Caki2 (cell line): ENCODE measurements around the gene ZNF764. TPM values are rescaled to one million over a fixed set of nuclear protein-coding genes. Genes with fewer than 3 reads are reported as not detected.

Source experiments
- DNase-seq: peaks from one replicate; pipeline ENCODE4 v3.0.0-alpha.2; 2015; ENCODE audit warnings: low read depth
- in situ Hi-C: cut with HindIII; loops from 2 replicates; pipeline ENCODE4 v1.10.0; 2016; ENCODE audit warnings: low sequenced_read_pairs, low pct_unique_long_range_greater_than_20kb, mixed read lengths
- total RNA-seq: library from RNA; depleted of rRNA; stranded (reverse); fragments of >200 nt; shearing (Covaris generic); gene quantifications from 2 replicates; pipeline ENCODE4 v1.2.3, GENCODE V29; 2014; ENCODE audit warnings: low replicate concordance

Gene ZNF764
- total RNA-seq, 1 experiment from 2014 or later, result 9.0 TPM

- peak; percentile 99 for DNase-seq
- in situ Hi-C loops, result no loop called here
Measured at GRCh38 chr16:30571445-30572322, 13.5 kb upstream of the ZNF764 start, which contains the start of gene ZNF688. Gene ZNF688, minus strand, starts transcription at chr16:30571714. Its CDS starts 85 bp downstream, at chr16:30571629.

DNA sequence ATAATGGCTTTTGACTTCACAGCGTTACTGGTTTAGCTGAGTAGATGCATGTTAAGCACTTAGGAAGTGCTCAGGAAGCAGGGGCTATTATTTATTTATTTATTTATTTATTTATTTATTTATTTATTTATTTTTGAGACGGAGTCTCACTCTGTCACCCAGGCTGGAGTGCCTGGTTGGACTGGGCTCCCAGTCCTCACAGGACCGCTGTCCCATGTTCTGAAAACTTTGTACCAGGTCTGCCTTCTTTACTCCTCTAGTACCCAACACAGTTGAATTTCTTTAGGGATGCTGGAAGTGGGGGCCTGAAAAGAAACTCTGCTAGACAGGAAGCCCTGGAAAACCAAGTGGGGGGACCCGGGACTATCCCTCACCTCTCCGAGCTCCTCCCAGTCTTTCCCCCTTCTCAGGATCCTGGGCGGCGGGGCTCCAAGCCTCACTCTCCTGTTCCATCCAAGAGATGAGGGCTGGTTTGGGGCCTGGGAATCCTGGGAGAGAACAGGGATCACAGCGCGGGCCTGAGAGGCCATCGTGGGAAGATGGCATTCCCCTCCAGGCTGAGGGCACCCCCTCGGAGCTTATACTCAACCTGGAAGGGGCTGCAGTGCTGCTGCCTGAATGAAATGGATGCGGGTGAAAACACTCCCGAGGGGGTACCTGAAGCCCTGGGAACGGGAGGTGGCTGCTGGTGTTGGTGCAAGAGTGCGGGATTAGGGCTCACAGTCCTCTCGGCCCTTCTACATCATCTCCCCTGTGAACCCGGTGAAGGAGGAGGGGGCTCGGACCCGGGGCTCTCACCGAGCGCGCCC lies 12.7 kb upstream of the ZNF764 start:
- no peak for DNase-seq
- in situ Hi-C loops, result no loop called here

DNA sequence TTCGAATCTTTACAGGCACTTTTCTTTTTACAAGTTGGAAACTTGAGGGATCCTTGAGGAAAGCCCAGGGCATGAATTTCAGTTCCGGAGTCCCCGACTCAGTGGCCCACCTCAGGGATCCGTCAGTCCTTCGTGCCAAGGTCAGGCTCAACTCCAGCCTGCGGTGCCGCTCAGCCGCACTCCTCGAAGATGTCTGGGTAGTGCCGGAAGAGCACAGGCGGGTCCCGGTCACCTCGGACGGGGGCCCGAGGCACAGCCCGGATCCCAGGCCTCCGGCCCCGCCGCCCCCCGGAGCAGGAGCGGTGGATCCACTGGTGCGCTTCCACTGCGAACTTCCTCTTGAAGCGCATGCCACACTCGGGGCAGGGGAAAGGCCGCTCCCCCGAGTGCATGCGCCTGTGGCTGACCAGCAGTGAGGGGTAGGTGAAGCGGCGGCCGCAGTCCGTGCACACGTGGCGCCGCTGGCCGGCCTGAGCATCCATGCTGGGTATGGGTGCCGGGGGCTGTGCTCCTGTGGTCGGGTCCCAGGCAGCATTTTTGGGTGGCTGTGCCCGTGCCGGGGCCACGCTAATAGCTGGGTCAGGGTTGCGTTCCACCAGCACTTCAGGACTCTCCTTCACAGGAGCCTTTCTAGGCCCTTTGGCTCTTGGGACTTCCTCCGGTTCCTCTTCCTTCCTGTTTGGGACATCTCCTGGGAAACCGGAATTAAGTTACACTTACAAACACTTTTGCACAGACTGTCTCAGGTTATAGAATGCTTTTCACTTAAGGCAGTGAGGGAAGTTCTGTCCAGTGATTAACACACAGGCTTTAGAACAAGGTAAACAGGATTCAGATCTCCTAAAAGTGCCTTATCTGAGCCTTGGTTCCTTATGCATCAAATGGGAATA lies 11.8 kb upstream of the ZNF764 start:
- in situ Hi-C loops, result no loop called here
- no peak for DNase-seq

GRCh38 chr16:30569281-30569680 lies 11.1 kb upstream of the ZNF764 start:
- no peak for DNase-seq
- in situ Hi-C loops, result no loop called here

DNA sequence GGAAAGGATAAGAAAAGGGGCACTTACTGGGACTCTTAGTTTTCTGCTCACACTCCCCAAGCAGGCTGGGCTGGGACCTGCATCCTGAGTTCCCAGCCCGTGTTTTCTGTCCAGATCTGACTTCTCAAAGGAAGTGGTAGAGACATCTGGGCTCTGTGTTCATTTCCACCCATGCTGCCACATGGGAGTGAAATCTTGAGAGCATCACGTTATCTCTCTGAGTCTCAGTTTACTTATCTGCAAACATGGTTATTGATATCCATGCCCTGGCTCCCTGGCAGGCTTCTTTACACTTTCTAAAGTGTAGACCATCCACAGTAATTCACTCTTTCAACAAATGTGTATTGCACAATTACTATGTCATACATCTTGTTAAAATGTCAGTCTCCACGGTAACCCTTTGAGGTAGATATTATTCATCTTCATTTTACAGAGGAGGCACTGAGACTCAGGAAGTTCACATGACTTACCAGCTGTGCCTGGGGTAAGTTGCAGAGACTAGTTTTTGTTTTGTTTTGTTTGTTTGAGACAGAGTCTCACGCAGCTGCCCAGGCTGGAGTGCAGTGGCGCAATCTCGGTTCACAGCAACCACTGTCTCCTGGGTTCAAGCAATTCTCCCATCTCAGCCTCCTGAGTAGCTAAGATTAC lies 9.9 kb upstream of the ZNF764 start:
- DNase-seq, result peak; percentile 39
- in situ Hi-C loops, result no loop called here

DNA sequence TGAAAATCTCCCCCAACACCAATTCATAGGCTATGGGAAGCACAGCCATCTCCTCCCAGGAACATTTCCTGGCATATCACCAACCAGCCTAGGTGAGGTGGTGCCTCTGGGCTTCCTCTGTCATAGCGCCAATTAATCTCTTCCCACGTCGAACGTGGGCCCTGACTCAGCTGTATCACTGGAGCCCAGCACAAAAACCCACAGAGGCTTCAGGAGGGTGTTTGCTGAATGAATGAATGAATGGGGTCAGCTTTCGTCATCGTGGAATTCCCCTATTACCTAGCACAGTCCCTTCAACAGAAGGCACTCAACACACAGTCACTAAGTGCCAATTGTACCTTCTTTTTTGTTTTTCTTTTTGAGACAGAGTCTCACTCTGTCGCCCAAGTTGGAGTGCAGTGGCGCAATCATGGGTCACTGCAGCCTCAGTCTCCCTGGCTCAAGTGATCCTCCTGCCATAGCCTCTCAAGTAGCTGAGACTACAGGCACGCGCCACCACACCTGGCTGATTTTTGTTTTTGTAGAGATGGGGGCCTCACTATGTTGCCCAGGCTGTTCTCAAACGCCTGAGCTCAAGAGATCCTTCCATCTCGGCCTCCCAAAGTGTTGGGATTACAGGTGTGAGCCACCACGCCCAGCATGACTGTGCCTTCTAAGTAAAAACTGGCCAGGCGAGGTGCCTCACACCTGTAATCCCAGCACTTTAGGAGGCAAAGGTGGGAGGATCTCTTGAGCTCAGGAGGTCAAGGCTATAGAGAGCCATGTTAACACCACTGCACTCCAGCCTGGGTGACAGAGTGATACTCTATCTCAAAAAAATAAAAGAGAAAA lies 9.2 kb upstream of the ZNF764 start:
- DNase-seq, result peak; percentile 65

DNA sequence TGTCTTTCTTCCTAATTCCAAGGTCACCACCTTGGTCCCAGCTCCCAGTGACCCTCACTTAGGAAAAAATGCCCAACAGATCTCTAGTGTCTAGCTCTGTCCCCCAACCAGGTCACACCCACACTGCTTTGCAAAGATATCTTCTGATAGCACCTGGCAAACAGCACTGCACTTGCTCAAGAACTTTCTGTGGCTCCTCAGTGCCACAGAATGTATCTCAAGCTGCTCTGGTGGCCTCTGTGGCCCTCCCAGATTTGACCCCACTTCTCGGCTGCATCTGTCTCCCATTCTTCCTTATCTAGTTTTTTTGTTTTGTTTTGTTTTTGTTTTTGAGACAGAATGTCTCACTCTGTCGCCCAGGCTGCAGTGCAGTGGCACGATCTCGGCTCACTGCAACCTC lies 8.4 kb upstream of the ZNF764 start:
- in situ Hi-C loops, result no loop called here
- DNase-seq, result no peak

More for the DNA sequence above, 9.2 kb upstream of the ZNF764 start:
- in situ Hi-C loops, result no loop called here

- in situ Hi-C loops, result no loop called here
- DNase-seq, result no peak
Measured at GRCh38 chr16:30565984-30566383, 7.8 kb upstream of the ZNF764 start.

DNA sequence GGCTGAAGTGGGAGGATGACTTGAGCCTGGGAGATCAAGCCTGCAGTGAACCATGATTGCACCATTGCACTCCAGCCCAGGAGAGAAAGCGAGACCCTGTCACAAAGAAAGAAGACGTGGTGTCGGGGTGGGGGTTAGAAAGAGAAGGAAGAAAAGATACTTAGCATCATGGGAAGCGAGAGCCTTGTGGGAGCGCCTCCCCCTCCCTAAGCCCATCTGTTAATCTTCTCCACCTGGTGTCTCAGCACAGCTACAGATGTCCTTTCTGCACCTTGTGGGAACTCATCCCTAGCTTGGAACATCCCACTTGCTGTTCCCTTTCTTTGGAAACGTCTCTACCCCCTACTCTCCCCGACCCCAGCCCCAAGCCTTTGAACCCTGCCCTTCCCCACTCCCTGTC lies 7.4 kb upstream of the ZNF764 start:
- DNase-seq, result no peak
- in situ Hi-C loops, result no loop called here

GRCh38 chr16:30562021-30562420 lies 3.8 kb upstream of the ZNF764 start:
- in situ Hi-C loops, result no loop called here
- DNase-seq, result no peak

DNA sequence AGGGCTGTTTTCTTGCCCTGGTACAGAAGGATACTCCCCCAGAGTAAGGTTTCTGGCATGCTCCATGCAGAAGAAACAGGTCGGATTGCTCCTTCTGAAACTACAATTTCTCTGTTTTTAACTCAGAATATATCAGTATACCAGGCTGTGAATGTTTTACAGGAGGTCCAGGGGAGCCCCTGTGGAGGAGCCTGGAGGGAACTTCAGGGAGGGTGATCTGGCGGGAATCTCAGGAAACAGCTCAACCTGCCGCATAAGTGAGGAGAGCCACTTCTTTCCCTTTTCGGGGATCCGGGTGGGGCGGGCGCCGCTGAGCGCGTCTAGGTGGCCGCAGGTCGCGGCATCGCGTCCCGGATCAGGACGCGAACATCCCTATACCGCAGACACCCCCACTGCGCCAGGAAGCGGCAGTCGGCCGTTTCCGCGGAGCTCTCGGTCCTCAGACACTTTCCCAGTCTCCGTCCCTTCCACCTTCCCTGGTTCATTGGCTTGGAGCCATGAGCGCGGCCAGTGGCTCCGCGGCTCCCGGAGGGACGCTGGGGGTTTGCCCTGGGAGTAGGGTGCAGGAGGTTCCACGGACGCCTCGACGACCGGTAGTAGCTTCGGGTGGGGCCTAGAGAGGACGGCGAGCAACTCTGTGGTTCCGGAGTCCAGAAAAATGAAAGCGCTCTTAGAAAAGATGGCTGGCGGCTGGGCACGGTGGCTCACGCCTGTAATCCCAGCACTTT lies 3.1 kb upstream of the ZNF764 start:
- in situ Hi-C loops, result no loop called here

GRCh38 chr16:30559690-30560089 lies 1.5 kb upstream of the ZNF764 start:
- in situ Hi-C loops, result no loop called here
- no peak for DNase-seq

More for the DNA sequence above, 3.1 kb upstream of the ZNF764 start:
- no peak for DNase-seq

DNA sequence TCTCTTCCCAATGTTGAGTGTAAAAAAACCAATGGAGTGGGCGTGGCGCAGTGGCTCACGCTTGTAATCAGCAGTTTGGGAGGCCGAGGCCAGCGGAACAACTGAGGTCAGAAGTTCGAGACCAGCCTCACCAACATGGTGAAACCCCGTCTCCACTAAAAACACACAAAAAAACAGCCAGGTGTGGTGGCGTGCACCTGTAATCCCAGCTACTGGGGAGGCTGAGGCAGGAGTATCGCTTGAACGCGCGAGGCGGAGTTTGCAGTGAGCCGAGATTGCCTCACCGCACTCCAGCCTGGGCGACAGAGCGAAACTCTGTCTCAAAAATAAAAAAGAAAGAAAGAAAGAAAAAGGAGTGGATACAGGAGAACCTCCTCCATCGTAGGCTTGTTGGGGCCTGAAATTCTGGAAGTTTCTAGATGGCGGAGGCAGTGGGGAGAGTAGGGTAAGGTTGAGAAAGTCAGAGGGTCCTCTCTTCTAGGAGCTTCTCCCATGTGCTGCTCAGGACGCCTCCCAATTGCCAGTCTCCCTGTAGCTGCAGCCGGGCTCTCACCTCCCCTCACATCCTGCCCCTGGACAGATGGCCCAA lies 709 bp upstream of the ZNF764 start:
- no peak for DNase-seq
- in situ Hi-C loops, result no loop called here

DNA sequence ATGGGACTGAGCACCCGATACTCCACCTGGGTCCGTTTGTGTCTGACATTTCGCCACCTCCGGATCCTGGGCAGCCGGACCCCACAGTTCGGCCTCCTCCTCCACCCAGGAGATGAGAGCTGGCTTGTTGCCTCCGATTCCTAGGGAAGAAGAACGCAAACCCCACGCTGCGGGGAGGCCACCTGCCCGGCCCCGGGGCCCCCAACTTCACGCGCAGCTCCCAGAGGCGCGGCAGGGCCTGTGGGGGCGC lies 542 bp downstream of the ZNF764 start:
- in situ Hi-C loops, result no loop called here
- no peak for DNase-seq

- in situ Hi-C loops, result no loop called here
- no peak for DNase-seq
Measured at GRCh38 chr16:30556125-30556473, 2.1 kb downstream of the ZNF764 start.

DNA sequence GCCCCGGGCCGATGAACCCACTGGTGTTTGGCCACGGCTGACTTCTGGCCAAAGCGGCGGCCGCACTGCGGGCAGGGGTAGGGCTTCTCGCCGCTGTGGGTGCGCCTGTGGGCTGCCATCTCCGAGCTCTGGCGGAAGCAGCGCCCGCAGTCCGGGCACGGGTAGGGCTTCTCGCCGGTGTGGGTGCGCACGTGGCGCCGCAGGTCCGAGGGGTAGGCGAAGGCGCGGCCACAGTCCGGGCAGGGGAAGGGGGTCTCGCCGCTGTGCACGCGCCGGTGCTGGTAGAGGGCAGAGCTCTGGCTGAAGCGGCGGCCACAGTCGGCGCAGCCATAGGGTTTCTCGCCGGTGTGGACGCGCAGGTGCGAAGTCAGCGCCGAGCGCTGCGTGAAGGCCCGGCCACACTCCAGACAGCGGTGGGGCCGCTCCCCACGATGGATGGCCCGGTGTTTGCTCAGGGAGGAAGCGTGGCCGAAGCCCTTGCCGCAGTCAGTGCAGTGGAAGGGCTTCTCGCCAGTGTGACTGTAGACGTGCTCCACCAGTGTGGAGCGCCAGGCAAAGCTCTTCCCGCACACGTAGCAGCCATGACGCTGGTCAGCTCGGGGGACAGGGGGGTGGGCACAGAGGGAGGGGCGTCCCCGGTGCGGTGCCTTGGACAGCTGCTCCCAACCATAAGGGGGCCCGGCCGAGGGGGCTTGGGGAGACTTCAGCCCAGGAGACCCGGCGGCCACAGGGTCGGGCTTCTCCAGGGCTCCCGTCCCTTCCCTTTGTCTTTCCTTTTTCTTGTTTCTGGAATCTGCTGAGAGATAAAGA lies 2.7 kb downstream of the ZNF764 start:
- in situ Hi-C loops, result no loop called here
- DNase-seq, result no peak
